K562 (cell line): Measurements from ENCODE around the gene ORM1. TPM values are rescaled to one million over a fixed set of nuclear protein-coding genes. Genes with fewer than 3 reads are reported as not detected.
"Not testable (repeated sequence)": the region's sequence is repeated elsewhere in the genome, so short reads cannot be mapped to it uniquely, and the experiment has no call there.

ENCODE experiments used
- ATAC-seq: fragments of 200-7000 bp; cut with Tn5 transposase; 3 replicates; pipeline ENCODE4 v1.9.1; 2020; ENCODE audit warnings: moderate library complexity
- BruUV-seq: library from RNA; stranded (reverse); fragments of 400-500 nt; replicated peaks from 2 replicates; lab custom pipeline; 2021; lab: Mats Ljungman, UMichigan
- CTCF ChIA-PET: fragments of 300-600 bp; formaldehyde crosslinking; extraction: SDS; loops from one replicate; lab custom pipeline; 2021; ENCODE audit warnings: low intra/inter-chr PET ratio; lab: Yijun Ruan, JAX
- POLR2A ChIA-PET: fragments of 300-600, 350-650 bp; sonication (Branson Sonifier 250); formaldehyde crosslinking; extraction: SDS; loops from one replicate; lab custom pipeline; 2021; ENCODE audit warnings: antibody characterized with exemption, inconsistent platforms; lab: Yijun Ruan, JAX
- DNase-seq, 4 experiments: peaks; one replicate each; pipeline versions ENCODE4 v3.0.0 to v3.0.0-alpha.2; 2011 to 2018; ENCODE audit warnings: low spot score in 3 of 4, mixed read lengths in 3 of 4; ENCODE audit errors: extremely low read depth in 1 of 4
- FAIRE-seq: peaks from 2 replicates; lab custom pipeline; 2011; peaks lifted over from hg19 to GRCh38; lab: Jason Lieb, UNC
- H2AFZ ChIP-seq: 2 replicates; pipeline ENCODE4 v1.6.0; 2011; ENCODE audit warnings: low read depth, low read length, control low read depth, inconsistent platforms
- H3K27ac ChIP-seq: fragments of 200-600 bp; 3 replicates; pipeline ENCODE4 v1.8.0; 2011; ENCODE audit warnings: low read depth, mild to moderate bottlenecking, control low read depth, inconsistent platforms, low read length, moderate library complexity, mixed read lengths; ENCODE audit errors: extremely low read depth
- H3K27me3 ChIP-seq, 2 experiments: fragments of 300-600 bp in 1 of 2; 2 replicates in 1 of 2; 3 replicates in 1 of 2; pipeline versions ENCODE4 v1.6.0 to v1.8.0; 2011; ENCODE audit warnings: inconsistent platforms in 2 of 2, low read length in 2 of 2, mild to moderate bottlenecking in 1 of 2, mixed read lengths in 1 of 2, moderate library complexity in 1 of 2; ENCODE audit not compliant: control insufficient read depth in 2 of 2, insufficient read depth in 2 of 2
- H3K36me3 ChIP-seq: fragments of 300-600 bp; 3 replicates; pipeline ENCODE4 v1.8.0; 2011; ENCODE audit warnings: mild to moderate bottlenecking, low read length, inconsistent platforms; ENCODE audit not compliant: control insufficient read depth, insufficient read depth
- H3K4me1 ChIP-seq, 2 experiments: fragments of 200-600 bp in 1 of 2; replicated peaks in 1 of 2; 2 replicates in 1 of 2; 3 replicates in 1 of 2; pipeline versions ENCODE4 v1.5.1 to v1.8.0; 2011; ENCODE audit warnings: inconsistent platforms in 2 of 2, low read length in 2 of 2, mild to moderate bottlenecking in 1 of 2, mixed read lengths in 1 of 2, moderate library complexity in 1 of 2; ENCODE audit not compliant: control insufficient read depth in 2 of 2, insufficient read depth in 2 of 2
- H3K4me2 ChIP-seq: 2 replicates; pipeline ENCODE4 v1.6.1; 2011; ENCODE audit warnings: low read length, control low read depth, inconsistent platforms, mixed read lengths; ENCODE audit not compliant: insufficient read depth
- H3K4me3 ChIP-seq: fragments of 200-600 bp; sonication (generic), shearing (Covaris generic); 2 replicates; pipeline ENCODE4 v1.5.1; 2016; ENCODE audit warnings: control low read depth, inconsistent platforms
- H3K79me2 ChIP-seq: fragments of 200-600 bp; 3 replicates; pipeline ENCODE4 v1.8.0; 2011; ENCODE audit warnings: low read length, inconsistent platforms; ENCODE audit not compliant: control insufficient read depth, insufficient read depth
- H3K9ac ChIP-seq, 2 experiments: 2 replicates each; pipeline versions ENCODE4 v1.6.0 to v1.6.1; 2011; ENCODE audit warnings: low read depth in 2 of 2, low read length in 2 of 2, control low read depth in 1 of 2, inconsistent platforms in 1 of 2, mild to moderate bottlenecking in 1 of 2, mixed read lengths in 1 of 2; ENCODE audit not compliant: insufficient read depth in 1 of 2
- H3K9me1 ChIP-seq: one replicate; pipeline ENCODE4 v1.6.0; 2011; ENCODE audit warnings: inconsistent platforms, mild to moderate bottlenecking, low read length, moderate library complexity; ENCODE audit not compliant: control insufficient read depth, insufficient read depth
- H3K9me3 ChIP-seq: replicated peaks from 2 replicates; pipeline ENCODE4 v1.5.1; 2011; ENCODE audit warnings: low read depth, low read length, inconsistent platforms; ENCODE audit not compliant: control insufficient read depth, insufficient read depth
- H4K20me1 ChIP-seq: replicated peaks from 2 replicates; pipeline ENCODE4 v1.6.1; 2011; ENCODE audit warnings: low read length, inconsistent platforms, mixed read lengths; ENCODE audit not compliant: control insufficient read depth, insufficient read depth
- ARID2 ChIP-seq: fragments of 450-650 bp; IDR thresholded peaks from 2 replicates; pipeline ENCODE4 v1.6.1; 2017; ENCODE audit warnings: antibody characterized with exemption, mild to moderate bottlenecking
- CBX5 ChIP-seq: IDR thresholded peaks from 2 replicates; pipeline ENCODE4 v1.6.1; 2014; ENCODE audit warnings: low read depth, borderline replicate concordance
- IRF2 ChIP-seq: sonication (generic); formaldehyde crosslinking; IDR thresholded peaks from 2 replicates; pipeline ENCODE4 v1.8.1; 2022; ENCODE audit warnings: mild to moderate bottlenecking, missing genetic modification reagents
- PHF8 ChIP-seq: fragments of 200-600 bp; sonication (generic); IDR thresholded peaks from 2 replicates; pipeline ENCODE4 v1.6.1; 2012; ENCODE audit warnings: mixed run types, mild to moderate bottlenecking, inconsistent platforms, low read length, moderate library complexity, borderline replicate concordance
- WGBS: fragments of 100-300 bp; shearing (Covaris generic); methylation state at CpG from one replicate; pipeline ENCODE4 v1.1.6; 2016; ENCODE audit warnings: low coverage, mixed read lengths; ENCODE audit not compliant: insufficient coverage; ENCODE audit errors: missing lambda C conversion rate; 5-methylcytosine and 5-hydroxymethylcytosine counted together
- in situ Hi-C: fragments of 300-500 bp; cut with MboI; formaldehyde crosslinking; loops from 4 replicates; pipeline ENCODE4 v1.15.0; 2018; ENCODE audit warnings: inconsistent platforms, mixed read lengths
- intact Hi-C: fragments of 100-400 bp; cut with micrococcal nuclease; formaldehyde crosslinking; loops from 2 replicates; pipeline ENCODE4 v1.14.2; 2022
- polyA plus RNA-seq, 8 experiments: library from polyadenylated mRNA; depleted of rRNA in 4 of 8; stranded (reverse) in 5 of 8; unstranded in 3 of 8; fragments of >200 nt; fragmentation: Nextera tagmentation in 2 of 8; fragmentation: Illumina TruSeq in 1 of 8; extraction: Ambion mirVana in 2 of 8; extraction: Trizol in 1 of 8; gene quantifications; 2 replicates each; pipeline versions ENCODE4 v1.2.1 to v1.2.3, GENCODE V29; 2011 to 2014; ENCODE audit warnings: inconsistent platforms in 1 of 8, missing spikeins in 1 of 8
- total RNA-seq, 7 experiments: library from RNA; depleted of rRNA in 6 of 7; stranded (reverse); fragments of >200 nt in 6 of 7; fragmentation: Illumina TruSeq in 2 of 7; extraction: Trizol in 2 of 7; gene quantifications; 2 replicates each; pipeline versions ENCODE4 v1.2.1 to v1.2.3, GENCODE V29; 2011 to 2021; ENCODE audit warnings: low replicate concordance in 1 of 7

ORM1 gene
- total and polyA plus RNA-seq, 9 of the 15 experiments (the other 6 are each of a cell fraction or from before 2014, with no cell fraction given), result 2.9 TPM; not detected in 8

- ATAC-seq, result no peak; the same call in 2 of the 3 replicates
- no peak overlapping the region for H3K4me2 ChIP-seq
Observed at GRCh38 chr9:114324492-114324891, 1.6 kb downstream of the ORM1 start.

DNA sequence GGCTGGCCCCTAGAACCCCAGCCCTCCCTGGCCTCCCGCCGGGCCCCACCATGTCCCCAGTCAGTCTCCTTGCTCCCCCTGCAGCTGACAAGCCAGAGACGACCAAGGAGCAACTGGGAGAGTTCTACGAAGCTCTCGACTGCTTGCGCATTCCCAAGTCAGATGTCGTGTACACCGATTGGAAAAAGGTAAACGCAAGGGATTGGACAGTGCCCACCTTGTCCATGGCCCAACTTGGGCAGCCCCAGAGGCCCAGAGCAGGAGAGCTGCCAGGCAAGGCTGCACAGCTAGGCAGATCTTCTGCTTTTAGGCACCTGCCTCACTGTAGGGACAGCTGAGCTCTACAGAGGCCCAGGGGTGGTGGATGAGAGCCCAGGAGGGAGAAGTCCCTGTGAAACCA is 2.1 kb downstream of the ORM1 start:
- H3K9me3 ChIP-seq, H3K4me3 ChIP-seq, H3K9me1 ChIP-seq, intact Hi-C loops, CTCF ChIA-PET, H3K9ac ChIP-seq, BruUV-seq, DNase-seq, H4K20me1 ChIP-seq, in situ Hi-C loops, FAIRE-seq, H3K4me2 ChIP-seq, H3K36me3 ChIP-seq, H3K27ac ChIP-seq, H2AFZ ChIP-seq, H3K4me1 ChIP-seq, H3K79me2 ChIP-seq: not testable (repeated sequence)
- H3K27me3 ChIP-seq, result peaks cover 29 to 56% of the 10 kb centered on the region in 2 experiments; a peak in 4 of 5 replicates
- POLR2A ChIA-PET, result interaction anchor here (0.6 kb wide), 1 partner anchor 42 kb away, joined by 3 read pairs; no protein-coding TSS in a partner anchor
- ATAC-seq, result peak; percentile 45
- 1% methylated on average over 7 of the region's 9 CpGs for WGBS

More at GRCh38 chr9:114324492-114324891, 1.6 kb downstream of the ORM1 start:
- peaks cover 29 to 57% of the 10 kb centered on the region in 2 experiments; a peak in 4 of 5 replicates for H3K27me3 ChIP-seq
- intact Hi-C loops (no loop called here), in situ Hi-C loops (no loop called here)
- CTCF ChIA-PET, result no interaction called here
- H3K9ac ChIP-seq, result no peak overlapping the region
- no peaks in the 10 kb centered on the region for H3K9me3 ChIP-seq
- BruUV-seq, result no TSS peak
- no peaks in the 10 kb centered on the region for H3K79me2 ChIP-seq
- FAIRE-seq, result no peak
- POLR2A ChIA-PET, result no interaction called here
- no peak overlapping the region for H2AFZ ChIP-seq
- H3K9me1 ChIP-seq, result no peaks in the 10 kb centered on the region
- peak in 1 of 4 experiments; percentile 24 for DNase-seq
- peaks cover 6% of the 10 kb centered on the region; the same call in 1 of the 2 replicates for H4K20me1 ChIP-seq
- H3K27ac ChIP-seq, result no peak overlapping the region
- WGBS, result 2% methylated on average over 8 of the region's 8 CpGs
- TF ChIP-seq PHF8, result 0 out of 2 replicates have a peak, but pooled peaks have one; percentile 14
- no peak for TF ChIP-seq ARID2
- TF ChIP-seq CBX5, result no peak
- 0 out of 2 replicates have a peak, but pooled peaks have one; percentile 51 for TF ChIP-seq IRF2 (CRISPR knock-in tag)
- H3K36me3 ChIP-seq, result no peaks in the 10 kb centered on the region
- H3K4me1 ChIP-seq, result no peaks in the 10 kb centered on the region
- H3K4me3 ChIP-seq, result no peak overlapping the region

DNA sequence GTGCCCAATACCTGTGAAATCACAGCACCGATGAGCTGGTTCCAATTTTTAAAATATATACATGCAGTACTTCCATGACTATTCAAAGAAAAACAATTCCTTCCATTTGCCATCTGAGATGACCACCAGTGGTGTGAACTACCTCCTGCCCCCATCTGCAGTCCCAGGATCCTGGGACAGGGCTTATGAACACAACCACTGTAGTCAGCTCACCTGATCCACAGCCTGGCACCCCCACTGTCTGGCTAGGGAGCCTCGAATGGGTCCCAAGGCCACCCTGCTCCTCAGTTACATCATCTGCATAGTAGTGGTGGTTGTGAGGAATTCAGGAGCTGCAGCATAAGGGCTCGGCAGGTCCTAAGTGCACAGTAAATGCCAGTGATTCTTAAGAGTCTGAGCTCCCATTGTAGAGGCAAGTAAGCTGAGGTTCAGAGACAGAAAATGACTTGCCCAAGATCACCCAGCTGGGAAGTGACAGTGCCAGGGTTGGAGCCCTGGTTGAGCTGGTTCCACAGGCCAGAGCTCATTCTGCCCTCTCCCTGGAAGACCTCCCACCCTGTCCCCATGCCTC is 2.9 kb downstream of the ORM1 start:
- H3K79me2 ChIP-seq, H3K27ac ChIP-seq, intact Hi-C loops, H3K4me3 ChIP-seq, in situ Hi-C loops, DNase-seq, H3K9me3 ChIP-seq, H3K9ac ChIP-seq, ATAC-seq, FAIRE-seq, BruUV-seq, H3K36me3 ChIP-seq, H3K9me1 ChIP-seq, H4K20me1 ChIP-seq, H2AFZ ChIP-seq, CTCF ChIA-PET, H3K4me2 ChIP-seq, H3K4me1 ChIP-seq: not testable (repeated sequence)
- POLR2A ChIA-PET, result interaction anchor here (0.6 kb wide), 1 partner anchor 42 kb away, joined by 3 read pairs; no protein-coding TSS in a partner anchor
- WGBS, result under 1% methylated on average over 3 of the region's 3 CpGs
- peaks cover 29 to 57% of the 10 kb centered on the region in 2 experiments; a peak in 4 of 5 replicates for H3K27me3 ChIP-seq
